ENCODE data around the gene NOL8. TPM values are rescaled to one million over a fixed set of nuclear protein-coding genes. Genes with fewer than 3 reads are reported as not detected.

The NOL8 gene
- total RNA-seq, 1 donor from 2014 or later, result 35.6 TPM

Small RNA genes within 50 kb of the gene (microRNA-seq; reads per million reads assigned to microRNA genes)
- gene MIR3651 (ENCODE audit: borderline number of aligned reads, borderline replicate concordance), result not detected

Small RNA genes within 50 kb of the gene (small RNA-seq; reads per million reads assigned to genes)
- not detected for gene MIR3651
- 0.86 reads per million, percentile 8 among the genes with 10 or more reads in this experiment for gene SNORA84

Other genes with a start within 250 kb of the NOL8 start
- gene SPTLC1, start 209.9 kb downstream of the NOL8 start, total RNA-seq, result 68.5 TPM
- 63.8 TPM for gene IARS1, start 31.7 kb downstream of the NOL8 start, total RNA-seq
- 9.3 TPM for gene CENPP, start 603 bp upstream of the NOL8 start, total RNA-seq
- gene OGN, start 79.2 kb upstream of the NOL8 start, total RNA-seq, result 11.5 TPM
- 10.3 TPM for gene OMD, start 99.1 kb upstream of the NOL8 start, total RNA-seq
- 2.9 TPM for gene ASPN, start 157.2 kb upstream of the NOL8 start, total RNA-seq
- 10.8 TPM for gene ECM2, start 210.6 kb upstream of the NOL8 start, total RNA-seq